Neural progenitor cell (in vitro differentiated cells): ENCODE data around the gene DEDD.

ENCODE experiments used
- EZH2 ChIP-seq: fragments of 200-600 bp; sonication (generic); IDR thresholded peaks from 2 replicates; pipeline ENCODE4 v1.6.1; 2017; ENCODE audit warnings: antibody characterized with exemption, mild to moderate bottlenecking, moderate library complexity
- TF ChIP-seq, protein P1 (sequence below): fragments of 200-600 bp; sonication (generic); IDR thresholded peaks from 2 replicates; pipeline ENCODE4 v1.5.1; 2017; ENCODE audit warnings: antibody characterized with exemption, mild to moderate bottlenecking

DNA sequence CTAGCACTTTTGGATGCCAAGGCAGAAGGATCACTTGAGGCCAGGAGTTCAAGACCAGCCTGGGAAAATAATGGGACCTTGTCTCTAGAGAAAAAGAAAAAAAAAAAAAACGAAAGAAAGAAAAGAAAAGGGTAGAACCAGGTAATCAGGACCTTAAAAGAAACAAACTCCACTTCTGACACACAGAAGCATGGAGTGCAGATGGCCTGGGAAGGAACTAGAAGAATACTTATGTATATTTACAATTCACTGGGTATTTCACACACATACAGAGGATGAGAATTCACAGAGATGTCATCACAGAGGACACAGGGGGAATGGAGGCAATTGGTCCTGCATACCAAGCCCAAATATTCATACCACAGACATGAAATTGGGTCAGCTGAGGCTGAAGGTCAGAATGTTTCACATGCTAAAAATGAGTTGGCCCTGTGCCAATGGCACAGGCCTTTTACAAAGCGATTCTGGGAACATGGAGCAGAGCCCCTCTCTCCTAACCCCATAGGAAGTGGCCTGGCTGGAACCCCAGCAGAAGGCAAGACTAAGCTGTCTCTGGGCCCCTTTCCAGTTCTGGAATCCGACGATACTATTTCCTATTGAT lies 40.4 kb upstream of the DEDD start:
- TF ChIP-seq, protein P1, sequence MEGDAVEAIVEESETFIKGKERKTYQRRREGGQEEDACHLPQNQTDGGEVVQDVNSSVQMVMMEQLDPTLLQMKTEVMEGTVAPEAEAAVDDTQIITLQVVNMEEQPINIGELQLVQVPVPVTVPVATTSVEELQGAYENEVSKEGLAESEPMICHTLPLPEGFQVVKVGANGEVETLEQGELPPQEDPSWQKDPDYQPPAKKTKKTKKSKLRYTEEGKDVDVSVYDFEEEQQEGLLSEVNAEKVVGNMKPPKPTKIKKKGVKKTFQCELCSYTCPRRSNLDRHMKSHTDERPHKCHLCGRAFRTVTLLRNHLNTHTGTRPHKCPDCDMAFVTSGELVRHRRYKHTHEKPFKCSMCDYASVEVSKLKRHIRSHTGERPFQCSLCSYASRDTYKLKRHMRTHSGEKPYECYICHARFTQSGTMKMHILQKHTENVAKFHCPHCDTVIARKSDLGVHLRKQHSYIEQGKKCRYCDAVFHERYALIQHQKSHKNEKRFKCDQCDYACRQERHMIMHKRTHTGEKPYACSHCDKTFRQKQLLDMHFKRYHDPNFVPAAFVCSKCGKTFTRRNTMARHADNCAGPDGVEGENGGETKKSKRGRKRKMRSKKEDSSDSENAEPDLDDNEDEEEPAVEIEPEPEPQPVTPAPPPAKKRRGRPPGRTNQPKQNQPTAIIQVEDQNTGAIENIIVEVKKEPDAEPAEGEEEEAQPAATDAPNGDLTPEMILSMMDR = no peak
- TF ChIP-seq EZH2 = no peak
